Measurements from ENCODE around the gene APC2.

GRCh38 chr19:1402411-1403070 is 47.4 kb upstream of the APC2 start:
- TF ChIP-seq CTCF (IDR thresholded peaks at IDR 0.05) (no peak), POLR2AphosphoS5 (IDR thresholded peaks at IDR 0.05; ENCODE audit: low read depth, low read length) (no peak), REST (IDR thresholded peaks at IDR 0.05; ENCODE audit: insufficient read depth in 1 of 2, low read depth in 2 of 2, low read length in 1 of 2) (no peak), TCF7L2 (IDR thresholded peaks at IDR 0.05; ENCODE audit: low read depth, low read length) (no peak)

Measured in Panc1 (cell line).